ENCODE data around the gene RIN1. TPM values are rescaled to one million over a fixed set of nuclear protein-coding genes. Genes with fewer than 3 reads are reported as not detected.

The RIN1 gene
- total RNA-seq, 1 donor from 2014 or later: 0.56 TPM

DNA sequence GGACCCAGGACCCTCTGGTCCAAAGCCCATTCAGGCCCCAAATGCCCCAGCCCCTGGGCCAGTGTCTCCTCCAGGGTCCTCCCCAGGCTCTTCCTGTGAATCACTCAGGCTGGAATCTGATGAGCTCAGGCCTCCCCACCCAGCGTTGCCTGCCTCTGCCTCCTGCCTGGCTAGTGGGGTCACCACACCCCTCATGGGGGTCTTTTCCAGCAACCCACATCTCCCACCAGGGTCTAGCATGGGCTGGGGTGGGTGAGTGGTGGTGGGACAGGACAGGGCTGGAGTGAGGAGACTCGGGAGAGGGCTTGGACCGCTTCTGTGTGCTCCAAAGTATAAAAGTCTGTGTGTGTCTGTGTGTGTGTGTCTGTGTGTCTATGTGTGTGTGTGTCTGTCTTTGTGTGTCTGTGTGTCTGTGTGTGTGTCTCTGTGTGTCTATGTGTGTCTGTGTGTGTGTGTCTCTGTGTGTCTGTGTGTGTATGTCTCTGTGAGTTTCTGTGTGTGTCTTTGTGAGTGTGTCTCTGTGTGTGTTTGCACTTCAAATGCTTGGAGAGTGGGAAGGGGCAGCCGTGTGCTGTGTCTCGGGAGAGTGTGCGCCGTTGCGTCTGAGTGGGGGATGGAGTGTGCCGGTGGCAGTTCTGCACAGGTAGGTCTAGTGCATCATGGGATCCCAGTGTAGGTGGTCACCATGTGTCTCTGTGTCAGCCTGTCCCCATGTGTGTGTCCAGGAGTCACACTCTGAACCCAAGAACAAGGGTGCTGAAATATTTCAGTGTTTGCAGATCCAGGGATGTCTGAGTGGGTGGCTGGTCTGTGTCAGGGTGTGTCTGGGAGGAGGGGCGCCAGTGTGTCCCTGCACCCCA is 8.8 kb downstream of the RIN1 start:
- Histone ChIP-seq H3K36me3 (no peaks in the 10 kb centered on the region), H3K27ac (no peak overlapping the region), H3F3A (ENCODE audit: low read depth) (no peaks in the 10 kb centered on the region), H3K27me3 (peaks cover 3% of the 10 kb centered on the region), H3K9me3 (ENCODE audit: low read depth) (no peaks in the 10 kb centered on the region), H3K9ac (no peak overlapping the region), H3K79me2 (ENCODE audit: low read depth) (no peaks in the 10 kb centered on the region), H4K20me1 (ENCODE audit: low read depth) (no peaks in the 10 kb centered on the region), H3K4me1 (peaks cover 11% of the 10 kb centered on the region), H3K4me3 (no peak overlapping the region), H2AFZ (replicated peaks) (no peak overlapping the region), H3K4me2 (no peak overlapping the region)
- peak overlapping the region; percentile 34 for H3K4me3 Mint-ChIP-seq
- no peaks in the 10 kb centered on the region for H3K9me3 Mint-ChIP-seq
- no peak for DNase-seq (ENCODE audit: low spot score)
- peaks cover 19% of the 10 kb centered on the region for H3K27me3 Mint-ChIP-seq (ENCODE audit: insufficient read depth, low read depth)
- peak overlapping the region; percentile 51 for H3K27ac Mint-ChIP-seq
- TF ChIP-seq EZH2phosphoT487 (IDR thresholded peaks at IDR 0.05) (no peak), EZH2 (IDR thresholded peaks at IDR 0.05) (no peak)
- H3K36me3 Mint-ChIP-seq: no peaks in the 10 kb centered on the region
- H3K4me1 Mint-ChIP-seq: peaks cover 48% of the 10 kb centered on the region

DNA sequence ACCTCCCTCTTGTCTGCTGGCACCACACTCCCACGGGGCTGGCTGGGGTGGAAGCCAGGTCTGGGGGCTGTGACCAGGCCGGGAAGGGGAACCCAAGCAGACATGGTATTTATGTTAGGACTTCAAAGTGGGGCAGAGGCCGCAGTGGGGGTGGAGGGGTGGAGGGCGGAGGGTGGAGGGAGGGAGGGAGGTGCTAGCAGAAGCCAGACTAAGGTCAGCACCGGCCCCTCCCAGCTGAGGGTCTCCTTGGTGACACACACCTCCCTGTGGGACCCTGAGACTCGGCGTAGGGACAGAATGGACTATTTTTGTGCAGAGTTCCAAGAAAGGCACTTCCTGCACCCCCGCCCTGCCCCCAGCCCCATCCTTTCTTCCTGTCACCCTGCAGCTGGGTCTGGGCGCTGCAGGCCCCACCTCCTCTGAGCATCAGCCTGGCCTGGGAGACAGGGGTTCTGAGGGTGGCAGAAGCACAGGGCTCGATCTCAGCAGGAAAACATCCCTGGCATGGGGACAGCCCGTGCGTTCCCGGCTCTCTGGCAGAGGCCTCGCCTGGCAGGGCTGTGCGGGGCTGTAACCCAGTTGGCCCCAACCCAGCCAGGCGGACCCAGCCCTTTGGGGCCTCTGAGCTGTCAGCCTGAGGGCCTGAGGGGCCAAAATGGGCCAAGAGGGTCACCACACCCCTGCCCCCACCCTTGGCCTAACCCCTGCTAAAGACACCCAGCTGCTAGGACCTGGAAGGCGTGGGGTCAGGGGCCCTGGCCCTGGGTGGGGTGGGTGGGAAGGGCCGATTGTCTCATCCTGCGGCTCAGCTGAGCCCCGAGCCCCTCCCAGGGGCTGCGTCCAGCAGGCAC is 9.7 kb downstream of the RIN1 start:
- no peaks in the 10 kb centered on the region for H4K20me1 ChIP-seq (ENCODE audit: low read depth)
- H3K4me3 ChIP-seq: no peak overlapping the region
- H3F3A ChIP-seq (ENCODE audit: low read depth): no peaks in the 10 kb centered on the region
- no peaks in the 10 kb centered on the region for H3K9me3 ChIP-seq (ENCODE audit: low read depth)
- Mint-ChIP-seq H3K4me3 (no peak overlapping the region), H3K27ac (peak overlapping the region; percentile 12), H3K4me1 (peaks cover 51% of the 10 kb centered on the region), H3K36me3 (no peaks in the 10 kb centered on the region), H3K9me3 (no peaks in the 10 kb centered on the region), H3K27me3 (ENCODE audit: insufficient read depth, low read depth) (peaks cover 21% of the 10 kb centered on the region)
- H3K36me3 ChIP-seq: no peaks in the 10 kb centered on the region
- H2AFZ ChIP-seq (replicated peaks): no peak overlapping the region
- H3K27ac ChIP-seq: no peak overlapping the region
- no peak for DNase-seq (ENCODE audit: low spot score)
- no peak overlapping the region for H3K4me2 ChIP-seq
- H3K4me1 ChIP-seq: peaks cover 11% of the 10 kb centered on the region
- peaks cover 3% of the 10 kb centered on the region for H3K27me3 ChIP-seq
- H3K9ac ChIP-seq: no peak overlapping the region
- no peak for TF ChIP-seq EZH2phosphoT487 (IDR thresholded peaks at IDR 0.05)
- TF ChIP-seq, protein P1, sequence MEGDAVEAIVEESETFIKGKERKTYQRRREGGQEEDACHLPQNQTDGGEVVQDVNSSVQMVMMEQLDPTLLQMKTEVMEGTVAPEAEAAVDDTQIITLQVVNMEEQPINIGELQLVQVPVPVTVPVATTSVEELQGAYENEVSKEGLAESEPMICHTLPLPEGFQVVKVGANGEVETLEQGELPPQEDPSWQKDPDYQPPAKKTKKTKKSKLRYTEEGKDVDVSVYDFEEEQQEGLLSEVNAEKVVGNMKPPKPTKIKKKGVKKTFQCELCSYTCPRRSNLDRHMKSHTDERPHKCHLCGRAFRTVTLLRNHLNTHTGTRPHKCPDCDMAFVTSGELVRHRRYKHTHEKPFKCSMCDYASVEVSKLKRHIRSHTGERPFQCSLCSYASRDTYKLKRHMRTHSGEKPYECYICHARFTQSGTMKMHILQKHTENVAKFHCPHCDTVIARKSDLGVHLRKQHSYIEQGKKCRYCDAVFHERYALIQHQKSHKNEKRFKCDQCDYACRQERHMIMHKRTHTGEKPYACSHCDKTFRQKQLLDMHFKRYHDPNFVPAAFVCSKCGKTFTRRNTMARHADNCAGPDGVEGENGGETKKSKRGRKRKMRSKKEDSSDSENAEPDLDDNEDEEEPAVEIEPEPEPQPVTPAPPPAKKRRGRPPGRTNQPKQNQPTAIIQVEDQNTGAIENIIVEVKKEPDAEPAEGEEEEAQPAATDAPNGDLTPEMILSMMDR (IDR thresholded peaks at IDR 0.05): no peak
- H3K79me2 ChIP-seq (ENCODE audit: low read depth): no peaks in the 10 kb centered on the region

DNA sequence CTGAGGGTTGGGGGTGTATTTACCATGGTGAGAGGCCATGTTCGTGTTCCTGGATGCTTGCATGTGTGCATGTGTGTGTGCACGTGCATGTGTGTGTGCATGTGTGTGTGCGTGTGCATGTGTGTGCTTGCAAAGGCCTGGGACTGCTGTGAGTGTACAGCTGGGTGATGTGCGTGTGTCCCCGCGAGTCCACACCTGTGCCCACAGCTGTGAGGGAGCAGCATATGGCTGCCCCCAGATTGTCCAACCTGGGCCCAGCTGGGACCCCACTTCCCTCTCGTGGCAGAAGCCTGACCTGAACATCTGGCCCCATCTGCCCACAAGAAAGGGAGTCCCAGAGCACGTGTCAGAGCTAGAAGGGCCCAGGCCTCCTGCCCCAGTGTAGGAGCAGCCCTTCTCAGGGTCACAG is 11.0 kb downstream of the RIN1 start:
- TF ChIP-seq, protein P1 (IDR thresholded peaks at IDR 0.05): no peak
- no peak for TF ChIP-seq EZH2 (IDR thresholded peaks at IDR 0.05)
- no peak for TF ChIP-seq EZH2phosphoT487 (IDR thresholded peaks at IDR 0.05)
- Histone ChIP-seq H3K9me3 (ENCODE audit: low read depth) (no peaks in the 10 kb centered on the region), H3K79me2 (ENCODE audit: low read depth) (no peaks in the 10 kb centered on the region), H3K9ac (no peak overlapping the region), H4K20me1 (ENCODE audit: low read depth) (no peaks in the 10 kb centered on the region), H2AFZ (replicated peaks) (no peak overlapping the region), H3K27ac (no peak overlapping the region), H3K36me3 (no peaks in the 10 kb centered on the region), H3K4me1 (peaks cover 11% of the 10 kb centered on the region), H3K27me3 (peaks cover 3% of the 10 kb centered on the region), H3K4me2 (no peak overlapping the region), H3K4me3 (no peak overlapping the region), H3F3A (ENCODE audit: low read depth) (no peaks in the 10 kb centered on the region)
- H3K27ac Mint-ChIP-seq: no peak overlapping the region
- H3K4me3 Mint-ChIP-seq: no peak overlapping the region
- H3K9me3 Mint-ChIP-seq: peaks cover 2% of the 10 kb centered on the region
- no peaks in the 10 kb centered on the region for H3K36me3 Mint-ChIP-seq
- no peak for DNase-seq (ENCODE audit: low spot score)
- peaks cover 21% of the 10 kb centered on the region for H3K27me3 Mint-ChIP-seq (ENCODE audit: insufficient read depth, low read depth)
- peaks cover 51% of the 10 kb centered on the region for H3K4me1 Mint-ChIP-seq
